ENCODE measurements around the gene BACH2. TPM values are rescaled to one million over a fixed set of nuclear protein-coding genes. Genes with fewer than 3 reads are reported as not detected.

BACH2 gene
- 0.25 to 0.73 TPM (median 0.33 TPM) in 5 replicates for total RNA-seq (2022; extraction: Qiagen RNA extraction; ENCODE audit: low read depth)

GRCh38 chr6:90296341-90297114 lies at the start of gene BACH2:
Gene BACH2, minus strand, starts transcription at chr6:90296843. Its CDS starts 287,999 bp downstream, at chr6:90008844.

DNA sequence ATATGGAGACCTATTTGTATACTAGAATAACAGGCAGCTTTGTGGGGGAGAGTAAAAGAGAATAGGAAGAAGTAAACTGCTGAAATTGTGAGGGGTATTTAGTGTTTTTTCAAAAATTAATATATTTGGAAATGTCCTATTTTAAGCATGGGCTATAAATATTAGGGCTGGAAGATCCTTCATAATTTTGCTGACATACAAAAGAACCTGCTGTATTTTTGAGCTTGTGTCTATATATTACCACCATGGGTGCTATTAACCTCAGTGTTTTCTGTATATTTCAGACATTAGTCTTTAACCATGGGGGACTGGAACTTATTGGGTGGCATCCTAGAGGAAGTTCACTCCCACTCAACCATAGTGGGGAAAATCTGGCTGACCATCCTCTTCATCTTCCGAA lies 402.5 kb downstream of the BACH2 start, which contains the start of gene GJA10:
Gene GJA10, plus strand, starts transcription at position 301 of the 400 bp plus-strand sequence. Its CDS starts 0 bp downstream, at position 301.

